GM21381 (cell line): Measurements from ENCODE around the gene ORAI2.
A peak's percentile ranks its signal among the peaks of the same experiment; 100 is the strongest.

Experiments
- ATAC-seq: cut with Tn5 transposase; IDR thresholded peaks from one replicate; pipeline ENCODE4 v1.9.1; 2021; ENCODE audit warnings: mild to moderate bottlenecking, moderate library complexity; ENCODE audit not compliant: unreplicated experiment

The ORAI2 gene

GRCh38 chr7:102413611-102414010 is 19.8 kb upstream of the ORAI2 start:
- ATAC-seq, result no peak

GRCh38 chr7:102415685-102416225 is 17.6 kb upstream of the ORAI2 start:
- ATAC-seq, result peak; percentile 53

- no peak for ATAC-seq
Observed at GRCh38 chr7:102416406-102416805, 17.0 kb upstream of the ORAI2 start.

GRCh38 chr7:102417105-102417504 is 16.3 kb upstream of the ORAI2 start:
- no peak for ATAC-seq

- ATAC-seq, result no peak
Observed at GRCh38 chr7:102418592-102418991, 14.8 kb upstream of the ORAI2 start.

GRCh38 chr7:102421706-102422240 is 11.6 kb upstream of the ORAI2 start:
- ATAC-seq, result no peak

- no peak for ATAC-seq
Observed at GRCh38 chr7:102424129-102424551, 9.2 kb upstream of the ORAI2 start.

GRCh38 chr7:102424787-102425218 is 8.6 kb upstream of the ORAI2 start:
- no peak for ATAC-seq

GRCh38 chr7:102425639-102426267 is 7.6 kb upstream of the ORAI2 start:
- ATAC-seq, result peak; percentile 65

- peak; percentile 49 for ATAC-seq
Observed at GRCh38 chr7:102426268-102427018, 6.9 kb upstream of the ORAI2 start.

- ATAC-seq, result no peak
Observed at GRCh38 chr7:102427019-102427405, 6.4 kb upstream of the ORAI2 start.

- no peak for ATAC-seq
Observed at GRCh38 chr7:102429141-102429899, 4.1 kb upstream of the ORAI2 start.

GRCh38 chr7:102431617-102432298 is 1.6 kb upstream of the ORAI2 start:
- ATAC-seq, result no peak

- ATAC-seq, result peak; percentile 24
Observed at GRCh38 chr7:102432442-102433218, 745 bp upstream of the ORAI2 start.

- no peak for ATAC-seq
Observed at GRCh38 chr7:102434039-102434486, 688 bp downstream of the ORAI2 start.

GRCh38 chr7:102436118-102436517 is 2.7 kb downstream of the ORAI2 start:
- no peak for ATAC-seq

GRCh38 chr7:102439963-102440795 is 6.8 kb downstream of the ORAI2 start:
- ATAC-seq, result no peak

GRCh38 chr7:102444961-102445673 is 11.7 kb downstream of the ORAI2 start:
- peak; percentile 41 for ATAC-seq
